ENCODE measurements around the gene CTNND2. TPM values are rescaled to one million over a fixed set of nuclear protein-coding genes. Genes with fewer than 3 reads are reported as not detected.

Gene CTNND2
- total and polyA plus RNA-seq, 9 of the 15 experiments (the other 6 are each of a cell fraction or from before 2014, with no cell fraction given) = 0.03 to 0.35 TPM; not detected in 7

- H3K9me3 ChIP-seq (replicated peaks; ENCODE audit: control insufficient read depth, insufficient read depth, low read depth, low read length) = no peaks in the 10 kb centered on the region
- ATAC-seq (no peak), DNase-seq (ENCODE audit: extremely low read depth in 1 of 4, low spot score in 3 of 4) (no peak), FAIRE-seq (no peak)
- H4K20me1 ChIP-seq (replicated peaks; ENCODE audit: control insufficient read depth, insufficient read depth, low read length) = no peaks in the 10 kb centered on the region
- H3K79me2 ChIP-seq (ENCODE audit: control insufficient read depth, insufficient read depth, low read length) = no peaks in the 10 kb centered on the region
- POLR2A ChIA-PET = interaction anchor here (0.8 kb wide), 1 partner anchor 8 kb away, joined by 4 read pairs; no protein-coding TSS in a partner anchor
- no peaks in the 10 kb centered on the region for H3K27me3 ChIP-seq (ENCODE audit: control insufficient read depth in 2 of 2, insufficient read depth in 2 of 2, low read length in 2 of 2)
- CTCF ChIA-PET (ENCODE audit: low intra/inter-chr PET ratio) = no interaction called here
- no peak overlapping the region for H3K9ac ChIP-seq (ENCODE audit: insufficient read depth in 1 of 2, low read depth in 2 of 2, low read length in 2 of 2)
- in situ Hi-C loops (cut with MboI) = no loop called here
- no peaks in the 10 kb centered on the region for H3K9me1 ChIP-seq (ENCODE audit: control insufficient read depth, insufficient read depth, low read length)
- WGBS (ENCODE audit: insufficient coverage, low coverage, missing lambda C conversion rate) = 2% methylated on average over 9 of the region's 9 CpGs
- H3K4me2 ChIP-seq (ENCODE audit: insufficient read depth, low read length) = no peak overlapping the region
- H3K27ac ChIP-seq (ENCODE audit: extremely low read depth, low read depth, low read length) = no peak overlapping the region
- no peaks in the 10 kb centered on the region for H3K4me1 ChIP-seq (replicated peaks in 1 of 2; ENCODE audit: control insufficient read depth in 2 of 2, insufficient read depth in 2 of 2, low read length in 2 of 2)
- BruUV-seq (replicated peaks) = no TSS peak
- H3K36me3 ChIP-seq (ENCODE audit: control insufficient read depth, insufficient read depth, low read length) = no peaks in the 10 kb centered on the region
- intact Hi-C loops (cut with micrococcal nuclease) = no loop called here
- H2AFZ ChIP-seq (ENCODE audit: low read depth, low read length) = no peak overlapping the region
- no peak overlapping the region for H3K4me3 ChIP-seq
- TF ChIP-seq IRF1 (CRISPR knock-in tag; IDR thresholded peaks at IDR 0.05; ENCODE audit: borderline replicate concordance) = no peak
- TF ChIP-seq, protein P1, sequence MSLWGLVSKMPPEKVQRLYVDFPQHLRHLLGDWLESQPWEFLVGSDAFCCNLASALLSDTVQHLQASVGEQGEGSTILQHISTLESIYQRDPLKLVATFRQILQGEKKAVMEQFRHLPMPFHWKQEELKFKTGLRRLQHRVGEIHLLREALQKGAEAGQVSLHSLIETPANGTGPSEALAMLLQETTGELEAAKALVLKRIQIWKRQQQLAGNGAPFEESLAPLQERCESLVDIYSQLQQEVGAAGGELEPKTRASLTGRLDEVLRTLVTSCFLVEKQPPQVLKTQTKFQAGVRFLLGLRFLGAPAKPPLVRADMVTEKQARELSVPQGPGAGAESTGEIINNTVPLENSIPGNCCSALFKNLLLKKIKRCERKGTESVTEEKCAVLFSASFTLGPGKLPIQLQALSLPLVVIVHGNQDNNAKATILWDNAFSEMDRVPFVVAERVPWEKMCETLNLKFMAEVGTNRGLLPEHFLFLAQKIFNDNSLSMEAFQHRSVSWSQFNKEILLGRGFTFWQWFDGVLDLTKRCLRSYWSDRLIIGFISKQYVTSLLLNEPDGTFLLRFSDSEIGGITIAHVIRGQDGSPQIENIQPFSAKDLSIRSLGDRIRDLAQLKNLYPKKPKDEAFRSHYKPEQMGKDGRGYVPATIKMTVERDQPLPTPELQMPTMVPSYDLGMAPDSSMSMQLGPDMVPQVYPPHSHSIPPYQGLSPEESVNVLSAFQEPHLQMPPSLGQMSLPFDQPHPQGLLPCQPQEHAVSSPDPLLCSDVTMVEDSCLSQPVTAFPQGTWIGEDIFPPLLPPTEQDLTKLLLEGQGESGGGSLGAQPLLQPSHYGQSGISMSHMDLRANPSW (CRISPR knock-in tag; IDR thresholded peaks at IDR 0.05) = no peak
- TF ChIP-seq, protein P2, sequence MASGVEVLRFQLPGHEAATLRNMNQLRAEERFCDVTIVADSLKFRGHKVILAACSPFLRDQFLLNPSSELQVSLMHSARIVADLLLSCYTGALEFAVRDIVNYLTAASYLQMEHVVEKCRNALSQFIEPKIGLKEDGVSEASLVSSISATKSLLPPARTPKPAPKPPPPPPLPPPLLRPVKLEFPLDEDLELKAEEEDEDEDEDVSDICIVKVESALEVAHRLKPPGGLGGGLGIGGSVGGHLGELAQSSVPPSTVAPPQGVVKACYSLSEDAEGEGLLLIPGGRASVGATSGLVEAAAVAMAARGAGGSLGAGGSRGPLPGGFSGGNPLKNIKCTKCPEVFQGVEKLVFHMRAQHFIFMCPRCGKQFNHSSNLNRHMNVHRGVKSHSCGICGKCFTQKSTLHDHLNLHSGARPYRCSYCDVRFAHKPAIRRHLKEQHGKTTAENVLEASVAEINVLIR (CRISPR knock-in tag; IDR thresholded peaks at IDR 0.05) = no peak
- no peak for TF ChIP-seq ETV1 (tag; conservative IDR thresholded peaks at IDR 0.05; ENCODE audit: low read depth)
- no peak for TF ChIP-seq CREB3 (tag; conservative IDR thresholded peaks at IDR 0.05; ENCODE audit: low read depth)
- no peak for TF ChIP-seq KDM4B (IDR thresholded peaks at IDR 0.05; ENCODE audit: borderline replicate concordance in 2 of 2, low read depth in 1 of 2)
- TF ChIP-seq RBM17 (IDR thresholded peaks at IDR 0.05; ENCODE audit: borderline replicate concordance, low read depth, low read length) = no peak
- TF ChIP-seq POLR2AphosphoS2 (IDR thresholded peaks at IDR 0.05; ENCODE audit: low read length) = no peak
- TF ChIP-seq, protein P3, sequence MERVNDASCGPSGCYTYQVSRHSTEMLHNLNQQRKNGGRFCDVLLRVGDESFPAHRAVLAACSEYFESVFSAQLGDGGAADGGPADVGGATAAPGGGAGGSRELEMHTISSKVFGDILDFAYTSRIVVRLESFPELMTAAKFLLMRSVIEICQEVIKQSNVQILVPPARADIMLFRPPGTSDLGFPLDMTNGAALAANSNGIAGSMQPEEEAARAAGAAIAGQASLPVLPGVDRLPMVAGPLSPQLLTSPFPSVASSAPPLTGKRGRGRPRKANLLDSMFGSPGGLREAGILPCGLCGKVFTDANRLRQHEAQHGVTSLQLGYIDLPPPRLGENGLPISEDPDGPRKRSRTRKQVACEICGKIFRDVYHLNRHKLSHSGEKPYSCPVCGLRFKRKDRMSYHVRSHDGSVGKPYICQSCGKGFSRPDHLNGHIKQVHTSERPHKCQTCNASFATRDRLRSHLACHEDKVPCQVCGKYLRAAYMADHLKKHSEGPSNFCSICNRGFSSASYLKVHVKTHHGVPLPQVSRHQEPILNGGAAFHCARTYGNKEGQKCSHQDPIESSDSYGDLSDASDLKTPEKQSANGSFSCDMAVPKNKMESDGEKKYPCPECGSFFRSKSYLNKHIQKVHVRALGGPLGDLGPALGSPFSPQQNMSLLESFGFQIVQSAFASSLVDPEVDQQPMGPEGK (CRISPR knock-in tag; IDR thresholded peaks at IDR 0.05; ENCODE audit: borderline replicate concordance) = no peak
- TF ChIP-seq PCBP2 (IDR thresholded peaks at IDR 0.05; ENCODE audit: low read depth, low read length, poor library complexity, severe bottlenecking) = no peak
- no peak for TF ChIP-seq MEF2A (IDR thresholded peaks at IDR 0.05; ENCODE audit: control insufficient read depth, low read depth, low read length)
- no peak for TF ChIP-seq ZFP1 (CRISPR knock-in tag; IDR thresholded peaks at IDR 0.05)
- no peak for TF ChIP-seq HDAC6 (IDR thresholded peaks at IDR 0.05; ENCODE audit: low read depth, low read length)
These were observed 396.9 kb downstream of the CTNND2 start for GRCh38 chr5:11507156-11507910.

All from K562 (cell line).